Stimulated activated CD4-positive, alpha-beta T cell treated with anti-CD3 and anti-CD28 coated beads, TNF-alpha, amount 100 ng/mL, for 48 hours (primary cell): ENCODE data around the gene PCGF2.
"Not testable (repeated sequence)": the region's sequence is repeated elsewhere in the genome, so short reads cannot be mapped to it uniquely, and the experiment has no call there.

ENCODE experiments used
- DNase-seq, 3 donors: peaks; one replicate each; pipeline ENCODE4 v3.0.0-alpha.2; 2020; ENCODE audit warnings: low read depth in 3 of 3

PCGF2 gene

DNA sequence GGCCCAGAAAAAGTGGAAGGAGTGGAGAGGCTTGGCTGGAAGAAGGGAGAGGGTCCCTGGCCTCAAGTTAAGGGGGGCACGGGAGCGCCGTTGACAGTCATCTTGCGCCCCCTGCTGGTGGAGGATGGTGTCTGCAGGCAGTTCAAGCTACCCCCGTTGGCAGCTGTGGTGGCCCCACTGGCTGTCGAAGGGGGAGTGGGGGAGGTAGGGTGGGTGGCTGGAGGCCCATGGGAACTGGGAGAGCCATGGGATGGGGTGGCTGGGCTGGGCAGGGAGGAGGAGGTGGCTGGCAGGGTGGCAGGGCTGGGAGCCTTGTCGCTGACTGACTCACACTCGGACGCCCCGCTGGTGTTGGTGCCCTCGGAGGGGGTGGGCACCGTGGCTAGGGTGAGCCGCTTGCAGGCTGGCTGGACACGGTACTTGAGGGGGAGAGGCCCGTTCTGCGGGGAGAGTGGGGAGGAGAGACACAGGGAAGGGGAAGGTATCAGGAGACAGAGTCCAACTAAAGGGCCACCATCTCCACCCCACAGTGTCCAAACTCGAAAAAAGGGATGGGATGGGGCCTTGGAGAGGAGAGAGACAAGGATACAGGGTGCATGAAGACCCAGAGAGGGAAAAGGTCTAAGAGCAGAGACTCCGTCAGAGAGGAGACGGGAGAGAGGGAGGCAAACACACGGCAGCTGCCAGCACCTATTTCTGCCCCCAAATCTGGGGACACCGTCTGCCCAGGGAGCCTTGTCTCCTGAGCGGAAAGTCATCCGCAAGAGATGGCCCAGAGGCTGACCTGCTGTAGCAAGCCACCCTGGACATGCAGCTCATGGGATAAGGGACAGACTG lies 12.8 kb downstream of the PCGF2 start:
- peak in 2 of 3 donors; percentile 63 to 68 for DNase-seq

DNA sequence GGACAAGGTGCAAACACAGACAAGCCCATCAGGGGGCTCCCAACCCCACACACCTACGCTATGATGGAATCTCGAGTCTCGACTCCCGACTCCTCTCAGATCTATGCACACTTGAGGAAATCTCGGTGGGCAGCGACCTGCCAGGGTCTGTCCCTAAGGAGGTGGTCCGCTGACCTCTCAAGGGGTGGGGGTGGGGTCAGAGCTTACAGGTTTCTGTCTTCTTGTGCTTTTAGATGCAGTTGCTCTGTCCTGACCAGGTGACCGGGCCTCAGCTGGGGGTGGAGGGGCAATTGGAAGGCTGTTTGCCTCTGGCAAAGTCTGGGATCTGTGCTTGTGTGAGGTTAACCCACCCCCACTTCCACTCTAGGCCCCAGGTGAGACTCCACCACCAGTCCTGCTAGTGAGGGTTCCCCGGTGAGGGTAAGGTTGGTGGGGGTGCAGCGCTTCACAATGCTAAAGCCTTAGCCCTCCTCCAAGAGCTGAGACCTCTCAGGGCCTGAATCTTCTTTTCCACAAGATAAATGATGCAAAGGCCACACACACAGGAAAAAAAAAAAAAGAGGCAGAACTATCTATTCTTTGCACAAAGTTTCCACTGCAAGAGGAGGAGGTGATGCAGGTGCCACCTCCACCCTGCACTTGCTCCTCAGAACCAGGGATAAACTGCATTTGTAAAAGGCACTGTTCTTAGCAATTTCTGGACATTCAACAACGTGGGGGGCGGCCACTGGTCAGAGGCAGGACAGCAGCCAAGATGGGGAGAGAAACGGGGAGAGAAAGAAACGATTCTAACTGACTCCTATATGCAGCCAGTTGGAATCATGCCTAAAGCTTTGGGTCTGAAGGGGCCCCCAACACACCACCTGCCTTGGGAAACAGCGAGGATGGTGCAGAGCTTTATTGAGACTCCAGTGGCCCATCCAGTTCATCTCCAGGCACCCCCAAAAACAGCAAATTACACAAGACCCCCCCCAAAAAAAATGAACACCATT lies 13.9 kb downstream of the PCGF2 start:
- no peak for DNase-seq

DNA sequence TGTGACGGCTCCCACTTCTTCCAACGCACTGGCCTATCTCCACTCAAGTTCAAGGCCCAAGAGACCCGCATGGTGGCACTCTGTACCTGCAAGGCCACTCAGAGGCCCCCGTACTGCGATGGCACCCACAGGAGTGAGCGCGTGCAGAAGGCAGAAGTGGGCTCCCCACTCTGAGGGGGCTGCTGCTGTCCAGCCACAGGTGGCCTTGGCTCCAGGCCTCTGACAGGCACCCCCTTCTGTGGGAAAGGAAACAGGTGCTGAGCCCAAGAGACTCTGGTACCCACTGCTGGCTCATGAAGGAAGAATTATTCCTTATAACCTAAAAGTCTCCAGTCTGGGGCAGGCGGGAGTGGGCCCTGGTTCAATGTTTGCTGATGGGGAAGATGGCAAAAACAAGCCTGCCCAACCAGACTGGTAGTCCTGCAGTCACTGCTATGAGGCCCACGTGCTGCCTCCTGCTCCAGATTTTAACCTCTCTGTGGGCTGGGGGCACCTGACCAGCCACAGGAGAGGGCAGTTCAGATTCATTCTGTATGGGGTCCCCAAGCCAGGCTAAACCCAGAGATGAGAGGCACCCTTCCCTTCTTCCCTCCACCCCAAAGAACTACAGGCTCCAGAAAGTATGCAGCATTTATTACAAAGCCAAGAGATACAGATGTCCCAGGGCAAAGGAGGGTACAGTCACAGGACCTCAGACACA lies 14.7 kb downstream of the PCGF2 start:
- no peak for DNase-seq

DNA sequence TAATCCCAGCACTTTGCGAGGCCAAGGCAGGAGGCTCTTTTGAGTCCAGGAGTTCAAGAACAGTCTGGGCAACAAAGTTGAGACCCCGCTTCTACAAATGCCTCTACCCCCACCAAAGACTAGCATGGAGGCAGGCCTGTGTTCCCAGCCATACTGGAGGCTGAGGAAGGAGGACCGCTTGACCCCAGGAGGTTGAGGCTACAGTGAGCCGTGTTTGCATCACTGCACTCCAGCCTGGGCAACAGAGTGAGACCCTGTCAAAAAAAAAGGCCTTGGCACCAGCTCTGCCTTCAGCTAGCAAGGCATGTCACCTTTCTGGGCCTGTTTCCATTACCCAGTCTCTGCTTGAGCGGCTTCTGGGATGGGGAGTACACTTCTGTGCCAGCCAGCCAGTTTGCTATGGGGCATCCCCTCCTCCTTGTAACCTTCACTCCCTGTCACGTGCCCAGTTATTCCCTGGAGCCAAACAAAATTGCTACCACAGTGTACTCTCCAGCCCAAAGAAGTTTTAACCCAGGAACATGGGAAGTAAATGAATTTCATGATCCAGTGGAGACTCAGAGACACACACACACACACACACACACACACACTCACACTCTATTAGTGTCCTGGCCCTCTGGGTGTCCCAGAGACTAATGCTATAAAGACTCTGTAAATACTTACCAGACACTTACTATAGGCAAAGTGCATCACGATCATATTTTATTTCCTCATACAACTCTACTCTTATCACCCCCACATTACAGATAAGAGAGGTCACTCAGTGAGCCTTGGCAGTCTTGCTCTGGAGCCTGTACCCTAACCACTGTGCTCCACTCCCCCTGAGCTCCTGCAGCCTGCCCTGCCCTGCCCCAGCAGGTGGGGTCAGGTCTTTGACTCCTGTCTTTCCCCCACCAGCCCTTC lies 15.5 kb downstream of the PCGF2 start:
- no peak for DNase-seq

DNA sequence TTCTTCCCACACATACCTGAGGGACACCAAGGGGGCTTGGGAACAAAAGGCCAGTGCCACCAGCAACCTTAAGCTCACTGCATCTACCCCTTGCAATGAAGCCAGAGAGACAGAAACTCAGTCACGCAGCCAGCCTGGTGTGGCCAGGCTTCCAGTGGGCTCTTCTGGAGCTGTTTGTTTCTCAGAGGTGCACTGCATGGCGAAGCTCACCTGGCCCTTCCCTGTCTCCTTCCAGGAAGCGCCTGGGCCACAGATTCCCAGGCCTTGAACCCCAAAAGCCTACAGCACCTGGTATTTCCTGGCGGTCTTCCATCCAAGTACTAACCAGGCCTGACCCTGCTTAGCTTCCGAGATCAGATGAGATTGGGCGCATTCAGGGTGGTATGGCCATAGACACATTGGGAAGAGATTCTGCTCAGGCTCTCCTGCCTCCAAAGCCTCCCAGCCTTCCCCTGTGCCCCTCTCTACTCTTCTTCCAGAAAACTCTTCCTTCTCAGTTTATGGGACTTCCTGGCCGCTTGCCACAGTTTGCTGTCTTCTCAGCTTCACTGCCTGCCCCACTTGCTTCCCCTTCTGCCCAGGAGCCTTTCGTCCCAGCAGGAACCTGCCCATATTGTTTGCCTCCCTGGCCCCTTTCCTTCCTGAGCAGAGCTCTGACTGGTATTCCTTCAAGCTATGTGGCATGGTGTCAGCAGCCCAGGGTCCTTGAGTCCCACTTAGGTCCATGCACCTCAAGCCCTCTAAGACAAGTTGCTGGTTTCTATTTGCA lies 16.4 kb downstream of the PCGF2 start:
- no peak for DNase-seq

DNA sequence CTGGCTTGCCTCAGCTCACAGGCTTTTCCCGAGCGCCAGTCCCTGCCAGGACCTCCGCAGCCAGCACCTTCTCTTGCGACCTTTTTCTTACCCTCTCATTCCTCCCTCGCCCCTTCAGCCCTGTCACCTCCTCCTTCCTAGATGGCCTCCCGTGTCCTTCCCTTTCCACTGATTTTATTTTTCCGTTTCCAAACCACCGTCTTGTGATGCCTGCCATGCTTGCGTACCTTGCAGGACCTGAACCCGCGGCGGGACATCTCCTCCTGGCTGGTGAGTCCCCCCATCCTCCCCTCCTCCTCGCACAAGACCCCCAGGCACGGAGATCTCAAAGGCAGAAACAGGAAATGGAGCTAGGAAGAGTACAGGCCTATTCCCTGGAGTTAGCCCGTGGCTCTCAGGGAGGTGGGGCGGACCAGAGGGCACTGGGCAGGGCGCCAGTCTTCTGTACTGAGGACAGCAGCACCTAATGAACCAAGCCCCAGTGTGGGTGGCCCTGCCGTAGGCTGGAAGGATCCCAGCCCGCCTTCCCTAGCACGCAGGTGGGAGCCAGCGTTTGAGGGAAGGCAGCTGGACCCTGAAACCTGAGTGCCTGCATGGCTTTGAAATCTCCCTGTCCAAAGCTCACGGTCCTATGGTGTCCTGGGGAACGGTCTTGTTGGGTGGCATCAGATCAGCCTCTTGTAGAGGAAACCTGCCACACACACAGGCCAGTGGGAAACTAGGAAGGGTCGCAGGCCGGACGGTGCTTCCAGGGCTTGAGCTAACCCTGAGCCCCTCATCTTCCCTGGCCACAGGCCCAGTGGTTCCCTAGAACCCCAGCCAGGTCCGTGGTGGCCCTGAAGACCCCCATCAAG lies 17.4 kb downstream of the PCGF2 start:
- DNase-seq: no peak

DNA sequence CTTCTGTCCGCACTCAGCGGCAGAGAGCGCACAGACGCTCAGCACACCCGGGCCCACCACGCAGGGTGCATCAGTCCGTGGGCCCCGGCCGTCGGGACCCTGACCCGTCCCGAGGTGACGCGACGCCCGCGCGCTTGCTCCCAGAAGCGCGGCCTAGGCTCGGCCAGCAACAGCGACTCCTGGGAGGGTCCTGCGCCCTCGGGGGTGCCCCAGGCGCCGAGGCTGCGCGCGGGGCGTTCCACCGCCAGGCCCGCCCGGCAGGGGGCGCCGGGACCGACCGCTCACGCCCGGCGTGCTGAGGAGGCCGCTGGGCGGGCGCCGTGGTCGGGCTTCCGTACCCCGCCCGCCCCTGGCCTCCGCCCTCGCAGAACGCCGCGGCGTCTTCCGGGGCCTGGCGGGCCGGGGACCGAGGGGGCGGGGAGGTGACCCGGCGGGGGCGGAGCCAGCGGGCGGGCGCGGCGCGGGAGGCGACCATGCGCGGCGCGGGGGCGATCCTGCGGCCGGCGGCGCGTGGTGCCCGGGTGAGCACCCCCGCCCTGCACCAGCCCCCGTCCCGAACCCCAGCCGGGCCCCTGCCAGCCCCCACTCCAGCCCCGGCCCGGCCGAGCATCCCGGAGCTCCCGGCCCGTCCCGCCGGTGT lies 18.1 kb downstream of the PCGF2 start, which contains the start of gene CISD3:
TSS of gene CISD3 (plus strand) at position 456 of the 640 bp plus-strand sequence. CDS start at position 474, 18 bp downstream.
- peak; percentile 63 to 89 (median 72) for DNase-seq

DNA sequence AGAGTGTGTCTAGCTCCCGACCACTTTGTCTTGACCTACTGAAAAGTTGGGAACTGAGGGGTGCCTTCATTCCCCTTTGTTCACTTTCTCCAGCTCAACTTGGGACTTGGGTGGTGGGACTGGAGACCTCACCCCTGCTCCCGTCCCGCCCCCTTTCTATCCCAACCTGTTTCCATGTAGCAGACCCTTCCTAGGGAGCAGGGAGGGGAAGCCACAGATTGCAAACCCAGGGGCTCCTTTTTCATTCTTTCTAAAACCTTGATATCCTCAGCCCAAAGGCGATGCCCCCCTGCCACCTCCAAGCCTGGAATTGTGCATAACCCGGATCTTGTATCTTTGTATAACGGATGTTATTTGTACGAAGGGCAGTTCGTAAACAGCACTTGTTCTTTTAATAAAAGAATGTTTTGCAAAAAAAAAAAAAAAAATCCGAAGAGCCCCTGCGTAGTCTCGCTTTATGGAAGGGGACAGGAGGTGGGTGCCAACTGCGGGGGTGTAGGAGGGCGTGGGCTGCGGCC lies 18.7 kb downstream of the PCGF2 start:
- DNase-seq: no peak

DNA sequence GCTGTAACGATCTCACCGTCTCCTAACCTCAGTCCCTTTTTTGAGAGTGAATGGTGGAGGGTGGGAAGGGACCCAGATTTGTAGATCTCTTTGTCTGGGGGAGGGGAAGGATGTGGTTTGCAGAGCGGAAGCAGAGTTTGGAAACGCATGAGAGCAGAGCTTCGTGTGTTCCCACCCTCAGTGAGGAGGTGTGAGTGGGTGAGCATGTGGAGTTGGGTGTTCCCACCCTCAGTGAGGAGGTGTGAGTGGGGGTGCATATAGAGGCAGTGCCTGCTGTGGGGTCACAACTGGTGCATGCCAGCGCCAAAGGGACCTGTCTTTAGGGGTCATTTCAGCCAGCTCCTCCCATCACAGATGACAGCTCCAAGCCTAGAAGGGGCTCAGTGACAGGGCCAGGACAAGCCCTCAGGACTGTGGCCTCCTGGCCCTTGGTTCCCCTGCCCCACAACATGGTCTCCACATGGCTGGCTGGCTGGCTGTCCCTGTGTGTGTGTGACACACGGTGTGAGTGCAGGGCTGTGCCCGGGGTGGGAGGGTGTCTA lies 19.8 kb downstream of the PCGF2 start:
- no peak for DNase-seq

DNA sequence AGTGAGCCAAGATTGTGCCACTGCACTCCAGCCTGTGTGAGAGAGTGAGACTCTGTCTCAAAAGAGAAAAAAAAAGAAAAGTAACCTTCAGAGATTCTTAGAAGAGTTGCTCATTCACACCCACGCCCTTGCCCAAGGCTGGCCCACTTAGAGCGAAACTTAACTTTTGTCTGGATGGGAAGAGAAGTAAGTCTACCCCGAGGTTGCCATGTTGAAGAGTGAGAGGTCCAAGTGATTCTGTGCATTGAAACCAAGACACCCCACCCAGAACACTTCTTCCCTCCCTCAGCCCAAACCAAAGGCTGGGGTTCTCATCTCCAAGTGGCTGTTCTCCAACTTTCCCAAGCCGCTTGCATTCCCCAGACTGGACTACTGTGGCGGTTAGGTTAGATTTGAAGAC lies 20.4 kb downstream of the PCGF2 start:
- DNase-seq: peak; percentile 70 to 83 (median 78)

DNA sequence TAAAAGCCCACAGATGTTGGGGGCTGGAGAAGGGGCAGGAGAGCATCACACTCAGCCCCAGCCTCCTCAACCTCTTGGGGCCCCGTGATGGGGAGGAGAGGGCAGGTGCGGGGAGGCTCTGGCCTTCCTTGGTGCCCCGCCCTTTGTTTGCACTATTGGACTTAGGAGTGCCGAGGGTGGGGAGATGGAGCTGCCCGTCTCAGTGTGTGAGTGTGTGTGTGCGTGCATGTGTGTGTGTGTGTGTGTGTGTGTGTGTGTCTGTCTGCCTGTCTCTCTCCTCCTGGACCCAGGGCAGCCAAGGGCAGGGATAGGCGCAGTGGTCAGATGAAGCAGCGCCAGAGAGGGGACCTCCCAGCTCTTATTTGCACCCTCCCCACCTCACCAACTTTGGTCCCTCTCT lies 22.0 kb downstream of the PCGF2 start:
- not testable (repeated sequence) for DNase-seq

DNA sequence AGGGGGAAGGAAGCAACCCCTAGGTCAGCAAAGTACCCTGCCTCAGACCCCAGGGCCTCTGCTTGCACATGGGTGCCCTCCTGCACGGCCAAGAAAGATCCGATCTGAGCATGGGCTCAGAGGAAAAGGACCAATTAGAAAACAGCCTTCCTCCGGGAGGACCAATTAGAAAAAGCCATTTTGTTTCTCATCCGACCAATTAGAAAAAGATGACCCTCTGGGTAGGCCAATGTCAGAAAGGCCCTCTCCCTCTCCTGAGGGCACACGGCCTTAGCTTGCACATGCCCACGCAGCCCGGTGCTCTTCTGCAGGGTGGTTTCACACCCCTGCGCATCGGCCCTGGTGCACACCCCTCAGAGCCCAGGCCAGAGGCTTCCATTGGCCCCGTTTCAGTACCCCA lies 23.1 kb downstream of the PCGF2 start:
- DNase-seq: no peak

DNA sequence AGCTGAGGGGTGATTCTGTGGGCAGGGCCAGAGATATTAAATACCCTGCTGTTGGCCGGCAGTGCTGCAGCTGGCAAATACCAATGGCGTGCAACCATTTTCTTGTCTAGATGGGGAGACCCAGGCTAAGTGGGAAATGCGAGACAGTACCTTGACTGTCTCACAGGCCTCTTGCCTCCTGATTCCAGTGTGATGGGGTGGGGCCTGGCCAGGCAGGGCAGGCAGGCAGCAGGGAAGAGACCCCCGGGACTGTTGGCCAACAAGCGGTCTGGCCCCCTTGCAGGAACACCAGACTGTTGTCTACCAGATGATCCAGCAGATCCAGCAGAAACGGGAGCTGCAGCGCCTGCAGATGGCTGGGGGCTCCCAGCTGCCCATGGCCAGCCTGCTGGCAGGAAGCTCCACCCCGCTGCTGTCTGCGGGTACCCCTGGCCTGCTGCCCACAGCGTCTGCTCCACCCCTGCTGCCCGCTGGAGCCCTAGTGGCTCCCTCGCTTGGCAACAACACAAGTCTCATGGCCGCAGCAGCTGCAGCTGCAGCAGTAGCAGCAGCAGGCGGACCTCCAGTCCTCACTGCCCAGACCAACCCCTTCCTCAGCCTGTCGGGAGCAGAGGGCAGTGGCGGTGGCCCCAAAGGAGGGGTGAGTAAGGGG lies 23.7 kb downstream of the PCGF2 start:
- DNase-seq: no peak

DNA sequence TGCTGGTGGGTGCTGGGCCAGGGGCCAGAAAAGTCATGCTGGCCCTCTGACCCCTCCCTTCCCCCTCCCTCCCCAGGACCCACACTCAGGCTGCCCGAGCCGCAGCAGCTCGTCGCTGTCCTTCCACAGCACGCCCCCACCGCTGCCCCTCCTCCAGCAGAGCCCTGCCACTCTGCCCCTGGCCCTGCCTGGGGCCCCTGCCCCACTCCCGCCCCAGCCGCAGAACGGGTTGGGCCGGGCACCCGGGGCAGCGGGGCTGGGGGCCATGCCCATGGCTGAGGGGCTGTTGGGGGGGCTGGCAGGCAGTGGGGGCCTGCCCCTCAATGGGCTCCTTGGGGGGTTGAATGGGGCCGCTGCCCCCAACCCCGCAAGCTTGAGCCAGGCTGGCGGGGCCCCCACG lies 26.3 kb downstream of the PCGF2 start:
- no peak for DNase-seq

DNA sequence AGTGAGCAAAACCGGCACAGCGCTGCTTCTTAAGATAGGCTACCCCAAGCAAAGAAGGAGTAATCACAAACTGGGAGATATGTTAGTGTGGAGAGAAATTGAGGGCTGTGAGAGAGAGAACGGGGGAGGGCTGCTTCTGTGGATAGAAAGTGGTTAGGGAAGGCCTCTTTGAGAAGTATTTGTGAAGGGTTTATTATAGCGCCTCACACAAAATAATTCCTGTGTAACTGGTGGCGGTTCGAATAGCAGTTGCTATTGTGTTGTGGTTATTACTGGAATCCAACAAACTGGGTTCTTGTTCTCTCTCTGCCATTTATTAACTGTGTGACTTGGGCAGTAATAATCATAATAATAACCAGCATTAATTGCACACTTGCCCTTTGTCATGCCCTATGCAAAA lies 27.2 kb downstream of the PCGF2 start:
- no peak for DNase-seq

DNA sequence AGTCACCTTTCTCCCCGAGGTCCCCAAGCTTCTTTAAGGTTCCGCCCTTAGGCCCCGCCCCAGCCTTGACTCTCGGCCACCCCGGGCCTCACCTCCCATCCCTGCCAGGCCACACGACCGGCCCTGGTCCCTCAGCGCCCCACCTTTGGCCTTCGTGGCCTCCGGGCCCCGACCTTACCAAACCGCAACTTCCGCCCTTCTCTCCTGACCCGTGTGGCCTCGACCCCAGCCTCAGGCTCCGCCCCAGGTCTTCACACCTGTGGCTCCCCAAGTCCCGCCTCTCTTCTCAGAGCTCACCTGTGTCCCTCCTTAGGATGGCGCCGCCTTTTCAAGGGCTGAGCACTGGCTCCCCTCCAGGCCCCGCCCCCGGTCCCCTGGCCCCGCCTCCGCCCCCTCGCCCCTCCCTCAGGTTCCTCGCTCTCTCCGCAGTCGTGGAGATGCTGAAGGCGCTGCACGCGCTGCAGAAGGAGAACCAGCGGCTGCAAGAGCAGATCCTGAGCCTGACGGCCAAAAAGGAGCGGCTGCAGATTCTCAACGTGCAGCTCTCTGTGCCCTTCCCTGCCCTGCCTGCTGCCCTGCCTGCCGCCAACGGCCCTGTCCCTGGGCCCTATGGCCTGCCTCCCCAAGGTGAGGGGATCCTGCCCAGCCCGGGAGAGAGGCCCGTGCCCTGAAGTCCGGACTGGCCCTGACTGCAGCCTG lies 28.0 kb downstream of the PCGF2 start:
- no peak for DNase-seq
